Measurements from ENCODE around the gene ARL8B. TPM values are rescaled to one million over a fixed set of nuclear protein-coding genes. Genes with fewer than 3 reads are reported as not detected.

The ARL8B gene
- total RNA-seq, 4 donors from 2014 or later: 60.3 to 74.4 (median 66.0) TPM

- Histone ChIP-seq H3K27me3 (no peaks in the 10 kb centered on the region), H3K9me3 (no peaks in the 10 kb centered on the region), H3K4me1 (peaks cover 45% of the 10 kb centered on the region), H3K36me3 (no peaks in the 10 kb centered on the region), H3K4me3 (peak overlapping the region; percentile 91), H3K27ac (peak overlapping the region; percentile 98)
- TF ChIP-seq EP300 (IDR thresholded peaks at IDR 0.05) (no peak), POLR2AphosphoS5 (IDR thresholded peaks at IDR 0.05) (peak in 2 of 3 donors; percentile 13 to 42)
- WGBS: 5% methylated on average over 26 of the region's 31 CpGs
- peak; percentile 78 to 81 for DNase-seq (ENCODE audit: low spot score in 2 of 2)
Measured at GRCh38 chr3:5122741-5123706, 932 bp downstream of the ARL8B start.

GRCh38 chr3:5123937-5124336 lies 1.8 kb downstream of the ARL8B start:
- WGBS: 62% methylated on average over 12 of the region's 12 CpGs
- no peaks in the 10 kb centered on the region for H3K36me3 ChIP-seq
- peak overlapping the region; percentile 91 for H3K4me3 ChIP-seq
- DNase-seq (ENCODE audit: low spot score in 2 of 2): no peak
- TF ChIP-seq POLR2A (IDR thresholded peaks at IDR 0.05) (no peak), EP300 (IDR thresholded peaks at IDR 0.05) (no peak), CTCF (IDR thresholded peaks at IDR 0.05) (no peak), POLR2AphosphoS5 (IDR thresholded peaks at IDR 0.05) (no peak)
- H3K27ac ChIP-seq: peak overlapping the region; percentile 98
- peaks cover 53% of the 10 kb centered on the region for H3K4me1 ChIP-seq
- H3K27me3 ChIP-seq: no peaks in the 10 kb centered on the region
- no peaks in the 10 kb centered on the region for H3K9me3 ChIP-seq

GRCh38 chr3:5126586-5126985 lies 4.5 kb downstream of the ARL8B start:
- H3K4me3 ChIP-seq: no peak overlapping the region
- TF ChIP-seq EP300 (IDR thresholded peaks at IDR 0.05): no peak
- TF ChIP-seq POLR2AphosphoS5 (IDR thresholded peaks at IDR 0.05): no peak
- no peak for TF ChIP-seq CTCF (IDR thresholded peaks at IDR 0.05)
- TF ChIP-seq POLR2A (IDR thresholded peaks at IDR 0.05): no peak
- H3K36me3 ChIP-seq: peaks cover 3% of the 10 kb centered on the region
- DNase-seq (ENCODE audit: low spot score in 2 of 2): no peak
- no peak overlapping the region for H3K27ac ChIP-seq
- H3K9me3 ChIP-seq: no peaks in the 10 kb centered on the region
- peaks cover 61% of the 10 kb centered on the region for H3K4me1 ChIP-seq
- no peaks in the 10 kb centered on the region for H3K27me3 ChIP-seq

DNA sequence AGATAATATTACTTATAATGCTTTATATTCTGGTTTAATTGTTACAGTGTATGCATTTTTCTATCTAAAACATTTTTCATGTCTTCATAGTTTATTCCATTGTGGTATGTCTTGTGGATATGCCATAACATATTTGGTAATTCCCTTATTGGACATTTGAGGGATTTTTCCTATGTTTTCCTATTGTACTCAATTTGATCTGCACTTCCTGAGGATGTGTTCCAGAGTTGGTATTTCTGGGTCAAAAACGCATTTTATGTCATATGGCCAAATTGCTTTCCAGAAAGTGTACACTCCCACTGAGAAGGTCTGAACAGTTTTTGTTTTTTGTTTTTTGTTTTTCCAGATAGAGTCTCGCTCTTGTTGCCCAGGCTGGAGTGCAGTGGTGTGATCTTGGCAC lies 6.8 kb downstream of the ARL8B start:
- no peaks in the 10 kb centered on the region for H3K9me3 ChIP-seq
- no peak overlapping the region for H3K27ac ChIP-seq
- H3K36me3 ChIP-seq: peaks cover 7% of the 10 kb centered on the region
- no peak for TF ChIP-seq CTCF (IDR thresholded peaks at IDR 0.05)
- no peak for TF ChIP-seq EP300 (IDR thresholded peaks at IDR 0.05)
- TF ChIP-seq POLR2AphosphoS5 (IDR thresholded peaks at IDR 0.05): no peak
- TF ChIP-seq POLR2A (IDR thresholded peaks at IDR 0.05): no peak
- no peak overlapping the region for H3K4me3 ChIP-seq
- DNase-seq (ENCODE audit: low spot score in 2 of 2): no peak
- H3K27me3 ChIP-seq: no peaks in the 10 kb centered on the region
- WGBS: 67% methylated on average over 2 of the region's 2 CpGs
- H3K4me1 ChIP-seq: peaks cover 59% of the 10 kb centered on the region

DNA sequence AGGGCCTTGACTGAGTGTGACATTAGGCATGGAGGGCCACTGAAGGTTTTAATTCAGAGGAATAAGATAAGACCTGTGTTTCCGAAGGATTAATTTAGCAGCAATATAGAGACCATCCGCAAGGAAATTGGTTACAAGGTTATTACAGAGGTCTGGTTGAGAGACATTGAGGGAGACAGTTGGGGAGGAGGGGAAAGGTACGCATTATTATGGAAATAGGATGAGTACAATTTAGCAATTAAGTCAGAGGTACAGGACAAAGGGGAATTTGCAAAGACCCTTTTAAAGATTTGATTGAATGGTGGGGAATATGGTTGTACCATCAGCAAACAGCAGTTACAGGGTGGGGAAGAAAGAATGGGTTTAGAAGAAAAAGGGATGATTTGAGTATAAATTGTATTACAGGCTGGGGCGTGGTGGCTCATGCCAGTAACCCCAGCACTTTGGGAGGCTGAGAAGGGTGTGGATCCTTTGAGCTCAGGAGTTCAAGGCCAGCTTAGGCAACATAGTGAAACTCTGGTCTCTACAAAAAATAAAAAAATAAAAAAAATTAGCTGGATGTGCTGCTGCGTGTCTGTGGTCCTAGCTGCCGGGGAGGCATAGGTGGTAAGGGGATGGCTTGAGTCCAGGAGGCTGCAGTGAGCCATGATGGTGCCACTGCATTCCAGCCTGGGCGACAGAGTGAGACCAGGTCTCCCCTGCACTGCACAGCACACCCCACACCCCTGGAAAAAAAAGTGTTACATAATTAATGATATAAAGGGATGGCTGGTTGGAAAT lies 11.3 kb downstream of the ARL8B start:
- peaks cover 51% of the 10 kb centered on the region for H3K4me1 ChIP-seq
- H3K4me3 ChIP-seq: no peak overlapping the region
- peaks cover 7% of the 10 kb centered on the region for H3K36me3 ChIP-seq
- DNase-seq (ENCODE audit: low spot score in 2 of 2): no peak
- TF ChIP-seq POLR2AphosphoS5 (IDR thresholded peaks at IDR 0.05) (no peak), CTCF (IDR thresholded peaks at IDR 0.05) (no peak), POLR2A (IDR thresholded peaks at IDR 0.05) (no peak), EP300 (IDR thresholded peaks at IDR 0.05) (no peak)
- 78% methylated on average over 7 of the region's 7 CpGs for WGBS
- no peaks in the 10 kb centered on the region for H3K27me3 ChIP-seq
- H3K9me3 ChIP-seq: no peaks in the 10 kb centered on the region
- H3K27ac ChIP-seq: no peak overlapping the region
